ENCODE results near the gene NDUFS1. TPM values are rescaled to one million over a fixed set of nuclear protein-coding genes. Genes with fewer than 3 reads are reported as not detected.

The NDUFS1 gene
- total and polyA plus RNA-seq, 2 of the 8 experiments (the other 6 are each of a cell fraction or from before 2014, with no cell fraction given) = 42.1 to 97.0 TPM

- H3K79me2 ChIP-seq (ENCODE audit: control insufficient read depth in 1 of 2, insufficient read depth in 2 of 2, low read length in 2 of 2) = no peaks in the 10 kb centered on the region
Measured at GRCh38 chr2:206115026-206115578, 44.1 kb downstream of the NDUFS1 start.

More at GRCh38 chr2:206115026-206115578, 44.1 kb downstream of the NDUFS1 start:
- Histone ChIP-seq H2AK5ac (ENCODE audit: low read depth, low read length) (no peak overlapping the region), H3K79me1 (ENCODE audit: low read depth, low read length) (no peaks in the 10 kb centered on the region), H2BK5ac (ENCODE audit: low read depth, low read length) (no peak overlapping the region), H3K4me3 (ENCODE audit: extremely low read depth in 1 of 4, insufficient read depth in 2 of 4, low read depth in 3 of 4, low read length in 4 of 4) (no peak overlapping the region), H3K4me1 (replicated peaks in 1 of 4; ENCODE audit: control insufficient read depth in 3 of 4, insufficient read depth in 4 of 4, low read length in 3 of 4) (no peaks in the 10 kb centered on the region), H3K23ac (ENCODE audit: insufficient read length) (no peak overlapping the region), H2BK15ac (ENCODE audit: low read length) (no peak overlapping the region), H3K4ac (replicated peaks; ENCODE audit: insufficient read length, low read depth, low read length) (no peak overlapping the region), H2AFZ (ENCODE audit: low read length) (no peak overlapping the region), H4K5ac (ENCODE audit: insufficient read length, low read depth, low read length) (no peak overlapping the region), H3K14ac (ENCODE audit: insufficient read length) (no peak overlapping the region), H2BK12ac (ENCODE audit: low read depth, low read length) (no peak overlapping the region), H3K9me3 (ENCODE audit: insufficient read depth in 2 of 2, low read depth in 1 of 2, low read length in 1 of 2) (no peaks in the 10 kb centered on the region), H2BK20ac (ENCODE audit: low read length) (no peak overlapping the region), H3K9ac (replicated peaks in 1 of 4; ENCODE audit: extremely low read depth in 1 of 4, low read depth in 3 of 4, low read length in 3 of 4) (no peak overlapping the region), H4K91ac (replicated peaks; ENCODE audit: insufficient read length, low read length) (no peak overlapping the region), H3K23me2 (ENCODE audit: low read depth, low read length) (no peaks in the 10 kb centered on the region), H3K27ac (ENCODE audit: low read depth, low read length) (no peak overlapping the region), H4K8ac (ENCODE audit: extremely low read depth, insufficient read depth, low read length) (no peak overlapping the region), H3K18ac (ENCODE audit: extremely low read depth, low read length) (no peak overlapping the region), H3K36me3 (ENCODE audit: control insufficient read depth in 2 of 4, insufficient read depth in 4 of 4, low read length in 3 of 4) (peaks cover 0 to 8% (median 6%) of the 10 kb centered on the region in 4 experiments; a peak in 5 of 8 replicates), H2BK120ac (replicated peaks; ENCODE audit: low read depth, low read length) (no peak overlapping the region), H3K4me2 (ENCODE audit: insufficient read depth in 1 of 2, low read depth in 2 of 2, low read length in 2 of 2) (no peak overlapping the region), H3K27me3 (replicated peaks in 1 of 4; ENCODE audit: control insufficient read depth in 3 of 4, extremely low read depth in 1 of 4, insufficient read depth in 3 of 4, low read length in 3 of 4) (no peaks in the 10 kb centered on the region), H3K56ac (replicated peaks; ENCODE audit: insufficient read length, low read depth, low read length) (no peak overlapping the region), H4K20me1 (replicated peaks in 1 of 2; ENCODE audit: control insufficient read depth in 1 of 2, insufficient read depth in 2 of 2, low read length in 2 of 2) (no peaks in the 10 kb centered on the region)
- 84% methylated on average over 3 of the region's 3 CpGs; no CpG with 5 or more reads in 1 of the 2 experiments for whole genome bisulfite sequencing, 2 experiments (ENCODE audit: extremely low coverage in 1 of 2, insufficient coverage in 1 of 2, insufficient read length in 1 of 2, insufficient replicate concordance in 2 of 2, low coverage in 1 of 2, low lambda C conversion rate in 2 of 2, missing lambda C conversion rate in 1 of 2)
- DNase-seq (ENCODE audit: low read depth in 1 of 2, low spot score in 2 of 2) (peak in 1 of 2 experiments; percentile 32), FAIRE-seq (no peak)
- no peak for TF ChIP-seq POU5F1 (IDR thresholded peaks at IDR 0.05; ENCODE audit: low read depth, low read length)
- no peak for TF ChIP-seq NANOG (IDR thresholded peaks at IDR 0.05; ENCODE audit: insufficient read depth, low read depth, low read length, poor library complexity, severe bottlenecking)
- no peak for TF ChIP-seq BACH1 (IDR thresholded peaks at IDR 0.05; ENCODE audit: low read length)
- TF ChIP-seq YY1 (IDR thresholded peaks at IDR 0.05; ENCODE audit: low read depth, low read length) = no peak
- TF ChIP-seq TCF12 (IDR thresholded peaks at IDR 0.05; ENCODE audit: low read depth, low read length) = no peak
- no peak for TF ChIP-seq TEAD4 (IDR thresholded peaks at IDR 0.05; ENCODE audit: low read depth, low read length)
- no peak for TF ChIP-seq POLR2A (IDR thresholded peaks at IDR 0.05; ENCODE audit: control extremely low read depth in 1 of 2, low read depth in 2 of 2, low read length in 2 of 2)
- TF ChIP-seq EZH2 (IDR thresholded peaks at IDR 0.05; ENCODE audit: low read depth, low read length, severe bottlenecking) = no peak
- TF ChIP-seq EGR1 (IDR thresholded peaks at IDR 0.05; ENCODE audit: borderline replicate concordance, low read depth, low read length) = no peak
- no peak for TF ChIP-seq SP2 (IDR thresholded peaks at IDR 0.05; ENCODE audit: low read length)
- no peak for TF ChIP-seq SIRT6 (IDR thresholded peaks at IDR 0.05; ENCODE audit: low read length)
- no peak for TF ChIP-seq CTBP2 (IDR thresholded peaks at IDR 0.05; ENCODE audit: borderline replicate concordance, insufficient read depth, insufficient read length, low read length)
- TF ChIP-seq SUZ12 (IDR thresholded peaks at IDR 0.05; ENCODE audit: low read length) = no peak
- no peak for TF ChIP-seq JUND (IDR thresholded peaks at IDR 0.05; ENCODE audit: low read length)
- TF ChIP-seq RFX5 (IDR thresholded peaks at IDR 0.05; ENCODE audit: borderline replicate concordance, low read depth, low read length) = no peak
- ChIA-PET CTCF (ENCODE audit: partially characterized antibody) (interaction anchor here (1.0 kb wide), 1 partner anchor 118 kb away, joined by 3 read pairs; no protein-coding TSS in a partner anchor), POLR2A (ENCODE audit: partially characterized antibody) (interaction anchor here (1.2 to 1.9 kb wide), 2 partner anchors 21 to 30 kb away, joined by 3 to 6 read pairs; no protein-coding TSS in a partner anchor)

Data from H1 (cell line).